ENCODE data around the gene PCSK7. TPM values are rescaled to one million over a fixed set of nuclear protein-coding genes. Genes with fewer than 3 reads are reported as not detected.

The PCSK7 gene
- total and polyA plus RNA-seq, 2 donors (not counting 3 experiments of a cell fraction or from before 2014, with no cell fraction given) = 40.8 to 72.7 TPM

- no peaks in the 10 kb centered on the region for H3K9me3 ChIP-seq (replicated peaks; ENCODE audit: control insufficient read depth, insufficient read depth, low read length)
- no TSS peak for BruUV-seq (replicated peaks)
- POLR2A ChIA-PET = no interaction called here
- no peaks in the 10 kb centered on the region for H3K27me3 ChIP-seq (ENCODE audit: control insufficient read depth in 2 of 2, insufficient read depth in 2 of 2, low read length in 2 of 2)
- peaks cover 0 to 31% of the 10 kb centered on the region in 2 experiments for H3K36me3 ChIP-seq (ENCODE audit: control insufficient read depth in 2 of 2, extremely low read depth in 1 of 2, insufficient read depth in 2 of 2, low read length in 2 of 2)
- no peaks in the 10 kb centered on the region for H4K20me1 ChIP-seq (replicated peaks; ENCODE audit: control insufficient read depth, extremely low read depth, insufficient read depth, low read length)
- no peak overlapping the region for H3K4me3 ChIP-seq (replicated peaks in 1 of 3; ENCODE audit: insufficient read depth in 1 of 3, low read depth in 1 of 3, low read length in 3 of 3)
- no peak overlapping the region for H3K9ac ChIP-seq (replicated peaks; ENCODE audit: extremely low read depth, insufficient read depth, low read length)
- intact Hi-C loops (cut with micrococcal nuclease) (loop anchor here (1.0 to 2.0 kb wide), 5 partner anchors 44 to 493 kb away; partner anchors contain the start of gene APOA5), dilution Hi-C loops (cut with MboI; ENCODE audit: extremely low pct_ligation_motif_present, low sequenced_read_pairs) (no loop called here)
- H2AFZ ChIP-seq (ENCODE audit: low read depth, low read length) = no peak overlapping the region
- CTCF ChIA-PET = interaction anchor here (0.9 to 5.2 kb wide), 18 partner anchors 9 to 580 kb away, joined by 3 to 90 read pairs (median 6); partner anchors contain the start of genes APOA5, PAFAH1B2 and SIDT2
- H3K9me1 ChIP-seq (replicated peaks; ENCODE audit: control insufficient read depth, extremely low read depth, insufficient read depth, low read length) = no peaks in the 10 kb centered on the region
- no peak overlapping the region for H3K27ac ChIP-seq (ENCODE audit: insufficient read depth, low read depth, low read length)
- TF ChIP-seq FOS (IDR thresholded peaks at IDR 0.05; ENCODE audit: borderline replicate concordance, insufficient read depth, low read length) (no peak), POLR2A (IDR thresholded peaks at IDR 0.05; ENCODE audit: low read depth, low read length) (no peak), MAX (IDR thresholded peaks at IDR 0.05; ENCODE audit: insufficient read depth, insufficient read length) (no peak), CTCF (IDR thresholded peaks at IDR 0.05; ENCODE audit: extremely low read depth in 1 of 2, insufficient read depth in 1 of 2, low read depth in 1 of 2, low read length in 2 of 2) (no peak), POLR2AphosphoS5 (IDR thresholded peaks at IDR 0.05; ENCODE audit: insufficient read depth, low read depth, low read length) (no peak), EZH2 (IDR thresholded peaks at IDR 0.05; ENCODE audit: borderline replicate concordance, low read depth, low read length, severe bottlenecking) (no peak), GATA2 (IDR thresholded peaks at IDR 0.05; ENCODE audit: insufficient read depth, insufficient read length, low read depth, low read length) (no peak), JUN (IDR thresholded peaks at IDR 0.05; ENCODE audit: borderline replicate concordance, insufficient read depth, insufficient read length, low read depth) (no peak), MYC (IDR thresholded peaks at IDR 0.05; ENCODE audit: low read depth, low read length) (no peak)
- H3K4me1 ChIP-seq (ENCODE audit: control insufficient read depth, extremely low read depth, insufficient read depth, low read length) = peaks cover 3% of the 10 kb centered on the region
- no peak overlapping the region for H3K4me2 ChIP-seq (ENCODE audit: insufficient read depth, low read length)
- H3K79me2 ChIP-seq (ENCODE audit: control insufficient read depth, insufficient read depth, low read length) = peaks cover 2% of the 10 kb centered on the region
- FAIRE-seq (no peak), DNase-seq (ENCODE audit: low read depth, low spot score) (no peak)
Measured at GRCh38 chr11:117225553-117226170, 6.2 kb downstream of the PCSK7 start.
